HepG2 (cell line): Measurements from ENCODE around the gene ZMIZ1. TPM values are rescaled to one million over a fixed set of nuclear protein-coding genes. Genes with fewer than 3 reads are reported as not detected.

ENCODE experiments used
- BHLHE40 ChIP-seq: IDR thresholded peaks from 2 replicates; pipeline ENCODE4 v1.6.1; 2011; ENCODE audit warnings: low read length, improper control_type of control experiment
- EEA1 ChIP-seq: sonication (generic); formaldehyde crosslinking; IDR thresholded peaks from 2 replicates; pipeline ENCODE4 v1.5.1; 2020; ENCODE audit warnings: mild to moderate bottlenecking, missing genetic modification reagents, borderline replicate concordance
- FOXA1 ChIP-seq, 2 experiments: fragments of 450-650 bp in 1 of 2; sonication (generic) in 1 of 2; formaldehyde crosslinking in 1 of 2; IDR thresholded peaks; 2 replicates each; pipeline versions ENCODE4 v1.4.0 to v1.6.1; 2016 to 2020; ENCODE audit warnings: missing genetic modification reagents in 1 of 2
- IRX3 ChIP-seq: sonication (generic); formaldehyde crosslinking; IDR thresholded peaks from 2 replicates; pipeline ENCODE4 v1.8.1; 2023; ENCODE audit warnings: mild to moderate bottlenecking, low read depth, missing genetic modification reagents, borderline replicate concordance
- KMT2B ChIP-seq: IDR thresholded peaks from 2 replicates; pipeline ENCODE4 v1.6.1; 2016; ENCODE audit warnings: missing genetic modification reagents, missing compliant biosample characterization
- MAFG ChIP-seq: sonication (generic); formaldehyde crosslinking; IDR thresholded peaks from 2 replicates; pipeline ENCODE4 v1.5.1; 2020; ENCODE audit warnings: mild to moderate bottlenecking, missing genetic modification reagents
- MYC ChIP-seq: sonication (generic); formaldehyde crosslinking; IDR thresholded peaks from 2 replicates; pipeline ENCODE4 v1.9.0; 2021; ENCODE audit warnings: missing genetic modification reagents, borderline replicate concordance
- NCOA5 ChIP-seq: sonication (generic); formaldehyde crosslinking; IDR thresholded peaks from 2 replicates; pipeline ENCODE4 v1.4.0; 2020; ENCODE audit warnings: missing genetic modification reagents
- NFYC ChIP-seq: IDR thresholded peaks from 2 replicates; pipeline ENCODE4 v1.6.1; 2016; ENCODE audit warnings: missing genetic modification reagents, missing compliant biosample characterization
- NRL ChIP-seq: sonication (generic); formaldehyde crosslinking; IDR thresholded peaks from 2 replicates; pipeline ENCODE4 v1.5.0; 2020; ENCODE audit warnings: missing genetic modification reagents, mild to moderate bottlenecking, moderate library complexity, borderline replicate concordance
- PRMT3 ChIP-seq: sonication (generic); formaldehyde crosslinking; IDR thresholded peaks from 2 replicates; pipeline ENCODE4 v1.8.1; 2022; ENCODE audit warnings: low read depth, mild to moderate bottlenecking, moderate library complexity, missing genetic modification reagents, borderline replicate concordance
- XRCC5 ChIP-seq: fragments of 200-400 bp; formaldehyde crosslinking; optimal IDR thresholded peaks from 2 replicates; pipeline ENCODE3; 2017; ENCODE audit warnings: mild to moderate bottlenecking, low read length
- ZBTB3 ChIP-seq: sonication (generic); formaldehyde crosslinking; IDR thresholded peaks from 2 replicates; pipeline ENCODE4 v1.4.0; 2020; ENCODE audit warnings: low read depth, mild to moderate bottlenecking, moderate library complexity, missing genetic modification reagents, borderline replicate concordance
- ZMYM2 ChIP-seq: sonication (generic); formaldehyde crosslinking; IDR thresholded peaks from 2 replicates; pipeline ENCODE4 v1.8.0; 2022; ENCODE audit warnings: mild to moderate bottlenecking, missing genetic modification reagents
- ZNF224 ChIP-seq: sonication (generic); formaldehyde crosslinking; IDR thresholded peaks from 2 replicates; pipeline ENCODE4 v1.5.0; 2020; ENCODE audit warnings: mild to moderate bottlenecking, missing genetic modification reagents
- polyA plus RNA-seq, 8 experiments: library from polyadenylated mRNA; depleted of rRNA in 3 of 8; stranded (reverse) in 7 of 8; unstranded in 1 of 8; fragments of >200 nt; fragmentation: Illumina TruSeq in 4 of 8; extraction: Trizol in 4 of 8; gene quantifications; 2 replicates each; pipeline versions ENCODE4 v1.2.1 to v1.2.3, GENCODE V29; 2011 to 2016; ENCODE audit warnings: low read depth in 4 of 8, missing spikeins in 1 of 8, mixed read lengths in 1 of 8; ENCODE audit not compliant: insufficient read depth in 1 of 8
- total RNA-seq, 5 experiments: library from RNA; depleted of rRNA; stranded (reverse); fragments of >200 nt; fragmentation: Illumina TruSeq; extraction: Trizol; gene quantifications; 2 replicates each; pipeline ENCODE4 v1.2.3, GENCODE V29; 2016; ENCODE audit warnings: low read depth in 1 of 5
- TF ChIP-seq, protein P1 (sequence below): sonication (generic); formaldehyde crosslinking; IDR thresholded peaks from 2 replicates; pipeline ENCODE4 v1.4.0; 2020; ENCODE audit warnings: missing genetic modification reagents
- TF ChIP-seq, protein P2 (sequence below): sonication (generic); formaldehyde crosslinking; IDR thresholded peaks from 2 replicates; pipeline ENCODE4 v1.5.1; 2020; ENCODE audit warnings: missing genetic modification reagents, mild to moderate bottlenecking, borderline replicate concordance
- TF ChIP-seq, protein P3 (sequence below): sonication (generic); formaldehyde crosslinking; IDR thresholded peaks from 2 replicates; pipeline ENCODE4 v1.9.0; 2021; ENCODE audit warnings: missing genetic modification reagents, borderline replicate concordance
- TF ChIP-seq, protein P4 (sequence below): sonication (generic); formaldehyde crosslinking; IDR thresholded peaks from 2 replicates; pipeline ENCODE4 v1.9.0; 2021; ENCODE audit warnings: missing genetic modification reagents, mild to moderate bottlenecking, borderline replicate concordance
- TF ChIP-seq, protein P5 (sequence below): IDR thresholded peaks from 2 replicates; pipeline ENCODE4 v1.6.1; 2018; ENCODE audit warnings: missing genetic modification reagents

The ZMIZ1 gene
- total and polyA plus RNA-seq, 2 of the 13 experiments (the other 11 are each of a cell fraction or from before 2014, with no cell fraction given) = 5.3 to 10.2 TPM

DNA sequence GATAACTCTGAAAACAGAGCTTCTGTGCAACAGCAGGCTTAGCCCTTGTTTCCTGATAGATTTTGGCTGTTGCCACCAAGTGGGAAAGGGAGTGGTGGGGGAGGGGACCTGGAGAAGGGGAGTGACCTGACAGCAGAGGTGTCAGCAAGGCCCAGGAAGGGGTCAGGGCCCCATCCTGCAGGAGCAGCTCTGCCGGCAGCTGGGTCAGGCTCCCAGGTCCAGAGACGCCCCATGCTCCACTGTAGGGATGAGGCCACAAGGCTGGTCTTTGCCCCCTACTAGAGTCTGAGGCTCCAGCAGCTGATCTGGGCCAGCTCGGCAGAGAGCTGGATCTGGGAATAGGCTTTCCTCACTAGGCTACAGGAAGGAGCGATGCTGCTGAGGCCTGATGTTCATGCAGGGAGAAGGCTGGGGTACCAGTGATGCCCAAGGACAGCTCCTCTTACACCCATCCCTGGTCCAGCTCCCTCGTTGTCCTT is 44.0 kb upstream of the ZMIZ1 start (continued):
- TF ChIP-seq, protein P1, sequence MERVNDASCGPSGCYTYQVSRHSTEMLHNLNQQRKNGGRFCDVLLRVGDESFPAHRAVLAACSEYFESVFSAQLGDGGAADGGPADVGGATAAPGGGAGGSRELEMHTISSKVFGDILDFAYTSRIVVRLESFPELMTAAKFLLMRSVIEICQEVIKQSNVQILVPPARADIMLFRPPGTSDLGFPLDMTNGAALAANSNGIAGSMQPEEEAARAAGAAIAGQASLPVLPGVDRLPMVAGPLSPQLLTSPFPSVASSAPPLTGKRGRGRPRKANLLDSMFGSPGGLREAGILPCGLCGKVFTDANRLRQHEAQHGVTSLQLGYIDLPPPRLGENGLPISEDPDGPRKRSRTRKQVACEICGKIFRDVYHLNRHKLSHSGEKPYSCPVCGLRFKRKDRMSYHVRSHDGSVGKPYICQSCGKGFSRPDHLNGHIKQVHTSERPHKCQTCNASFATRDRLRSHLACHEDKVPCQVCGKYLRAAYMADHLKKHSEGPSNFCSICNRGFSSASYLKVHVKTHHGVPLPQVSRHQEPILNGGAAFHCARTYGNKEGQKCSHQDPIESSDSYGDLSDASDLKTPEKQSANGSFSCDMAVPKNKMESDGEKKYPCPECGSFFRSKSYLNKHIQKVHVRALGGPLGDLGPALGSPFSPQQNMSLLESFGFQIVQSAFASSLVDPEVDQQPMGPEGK (CRISPR knock-in tag) = 0 out of 2 replicates have a peak, but pooled peaks have one; percentile 23
- TF ChIP-seq XRCC5 (peak; percentile 45), EEA1 (CRISPR knock-in tag) (no peak), FOXA1 (IDR thresholded peaks at IDR 0.05) (no peak), FOXA1 (CRISPR knock-in tag; IDR thresholded peaks at IDR 0.05) (no peak), IRX3 (CRISPR knock-in tag) (no peak), ZNF224 (CRISPR knock-in tag) (no peak), NCOA5 (no peak), MYC (CRISPR knock-in tag) (0 out of 2 replicates have a peak, but pooled peaks have one; percentile 12), BHLHE40 (no peak), ZMYM2 (CRISPR knock-in tag) (no peak), MAFG (no peak), ZBTB3 (CRISPR knock-in tag) (no peak), NFYC (CRISPR knock-in tag) (no peak), NRL (0 out of 2 replicates have a peak, but pooled peaks have one; percentile 32), PRMT3 (CRISPR knock-in tag) (no peak), KMT2B (CRISPR knock-in tag) (no peak)
- TF ChIP-seq, protein P2, sequence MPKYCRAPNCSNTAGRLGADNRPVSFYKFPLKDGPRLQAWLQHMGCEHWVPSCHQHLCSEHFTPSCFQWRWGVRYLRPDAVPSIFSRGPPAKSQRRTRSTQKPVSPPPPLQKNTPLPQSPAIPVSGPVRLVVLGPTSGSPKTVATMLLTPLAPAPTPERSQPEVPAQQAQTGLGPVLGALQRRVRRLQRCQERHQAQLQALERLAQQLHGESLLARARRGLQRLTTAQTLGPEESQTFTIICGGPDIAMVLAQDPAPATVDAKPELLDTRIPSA (CRISPR knock-in tag) = no peak
- TF ChIP-seq, protein P3, sequence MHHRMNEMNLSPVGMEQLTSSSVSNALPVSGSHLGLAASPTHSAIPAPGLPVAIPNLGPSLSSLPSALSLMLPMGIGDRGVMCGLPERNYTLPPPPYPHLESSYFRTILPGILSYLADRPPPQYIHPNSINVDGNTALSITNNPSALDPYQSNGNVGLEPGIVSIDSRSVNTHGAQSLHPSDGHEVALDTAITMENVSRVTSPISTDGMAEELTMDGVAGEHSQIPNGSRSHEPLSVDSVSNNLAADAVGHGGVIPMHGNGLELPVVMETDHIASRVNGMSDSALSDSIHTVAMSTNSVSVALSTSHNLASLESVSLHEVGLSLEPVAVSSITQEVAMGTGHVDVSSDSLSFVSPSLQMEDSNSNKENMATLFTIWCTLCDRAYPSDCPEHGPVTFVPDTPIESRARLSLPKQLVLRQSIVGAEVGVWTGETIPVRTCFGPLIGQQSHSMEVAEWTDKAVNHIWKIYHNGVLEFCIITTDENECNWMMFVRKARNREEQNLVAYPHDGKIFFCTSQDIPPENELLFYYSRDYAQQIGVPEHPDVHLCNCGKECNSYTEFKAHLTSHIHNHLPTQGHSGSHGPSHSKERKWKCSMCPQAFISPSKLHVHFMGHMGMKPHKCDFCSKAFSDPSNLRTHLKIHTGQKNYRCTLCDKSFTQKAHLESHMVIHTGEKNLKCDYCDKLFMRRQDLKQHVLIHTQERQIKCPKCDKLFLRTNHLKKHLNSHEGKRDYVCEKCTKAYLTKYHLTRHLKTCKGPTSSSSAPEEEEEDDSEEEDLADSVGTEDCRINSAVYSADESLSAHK (CRISPR knock-in tag) = no peak
- TF ChIP-seq, protein P4, sequence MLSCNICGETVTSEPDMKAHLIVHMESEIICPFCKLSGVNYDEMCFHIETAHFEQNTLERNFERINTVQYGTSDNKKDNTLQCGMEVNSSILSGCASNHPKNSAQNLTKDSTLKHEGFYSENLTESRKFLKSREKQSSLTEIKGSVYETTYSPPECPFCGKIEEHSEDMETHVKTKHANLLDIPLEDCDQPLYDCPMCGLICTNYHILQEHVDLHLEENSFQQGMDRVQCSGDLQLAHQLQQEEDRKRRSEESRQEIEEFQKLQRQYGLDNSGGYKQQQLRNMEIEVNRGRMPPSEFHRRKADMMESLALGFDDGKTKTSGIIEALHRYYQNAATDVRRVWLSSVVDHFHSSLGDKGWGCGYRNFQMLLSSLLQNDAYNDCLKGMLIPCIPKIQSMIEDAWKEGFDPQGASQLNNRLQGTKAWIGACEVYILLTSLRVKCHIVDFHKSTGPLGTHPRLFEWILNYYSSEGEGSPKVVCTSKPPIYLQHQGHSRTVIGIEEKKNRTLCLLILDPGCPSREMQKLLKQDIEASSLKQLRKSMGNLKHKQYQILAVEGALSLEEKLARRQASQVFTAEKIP (CRISPR knock-in tag) = no peak
- TF ChIP-seq, protein P5, sequence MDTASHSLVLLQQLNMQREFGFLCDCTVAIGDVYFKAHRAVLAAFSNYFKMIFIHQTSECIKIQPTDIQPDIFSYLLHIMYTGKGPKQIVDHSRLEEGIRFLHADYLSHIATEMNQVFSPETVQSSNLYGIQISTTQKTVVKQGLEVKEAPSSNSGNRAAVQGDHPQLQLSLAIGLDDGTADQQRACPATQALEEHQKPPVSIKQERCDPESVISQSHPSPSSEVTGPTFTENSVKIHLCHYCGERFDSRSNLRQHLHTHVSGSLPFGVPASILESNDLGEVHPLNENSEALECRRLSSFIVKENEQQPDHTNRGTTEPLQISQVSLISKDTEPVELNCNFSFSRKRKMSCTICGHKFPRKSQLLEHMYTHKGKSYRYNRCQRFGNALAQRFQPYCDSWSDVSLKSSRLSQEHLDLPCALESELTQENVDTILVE (CRISPR knock-in tag) = no peak
